Endothelial cell of umbilical vein (primary cell): Measurements from ENCODE around the gene CACNG5. TPM values are rescaled to one million over a fixed set of nuclear protein-coding genes. Genes with fewer than 3 reads are reported as not detected.

Source experiments
- BruUV-seq: library from RNA; stranded (reverse); fragments of 400-500 nt; replicated peaks from 2 replicates; lab custom pipeline; 2021; lab: Mats Ljungman, UMichigan
- CTCF ChIA-PET: fragments of 300-600, 350-600 bp; sonication (Branson Sonifier 250); formaldehyde crosslinking; loops from one replicate; lab custom pipeline; 2021; ENCODE audit warnings: antibody characterized with exemption, inconsistent platforms; lab: Charles Lee
- POLR2A ChIA-PET: fragments of 300-600, 350-600 bp; sonication (Branson Sonifier 250); formaldehyde crosslinking; loops from one replicate; lab custom pipeline; 2021; ENCODE audit warnings: antibody characterized with exemption, inconsistent platforms; lab: Charles Lee
- DNase-seq: peaks from one replicate; pipeline ENCODE4 v3.0.0-alpha.2; 2011; ENCODE audit warnings: low read depth, low spot score
- FAIRE-seq: peaks from 2 replicates; lab custom pipeline; 2011; peaks lifted over from hg19 to GRCh38; lab: Jason Lieb, UNC
- H2AFZ ChIP-seq: 2 replicates; pipeline ENCODE4 v1.6.0; 2012; ENCODE audit warnings: low read depth, low read length, control low read depth, inconsistent platforms
- H3K27ac ChIP-seq: 2 replicates; pipeline ENCODE4 v1.5.1; 2011; ENCODE audit warnings: low read depth, mild to moderate bottlenecking, control low read depth, low read length, moderate library complexity; ENCODE audit not compliant: insufficient read depth
- H3K27me3 ChIP-seq, 2 experiments: 2 replicates each; pipeline versions ENCODE4 v1.6.0 to v1.6.1; 2011; ENCODE audit warnings: low read length in 2 of 2, mixed read lengths in 1 of 2; ENCODE audit not compliant: control insufficient read depth in 2 of 2, insufficient read depth in 2 of 2
- H3K36me3 ChIP-seq, 2 experiments: 2 replicates in 1 of 2; 3 replicates in 1 of 2; pipeline ENCODE4 v1.5.1; 2011; ENCODE audit warnings: low read length in 2 of 2, mild to moderate bottlenecking in 1 of 2, moderate library complexity in 1 of 2; ENCODE audit not compliant: control insufficient read depth in 2 of 2, insufficient read depth in 2 of 2; ENCODE audit errors: extremely low read depth in 1 of 2
- H3K4me1 ChIP-seq: 3 replicates; pipeline ENCODE4 v1.5.1; 2011; ENCODE audit warnings: mild to moderate bottlenecking, low read length; ENCODE audit not compliant: control insufficient read depth, insufficient read depth; ENCODE audit errors: extremely low read depth
- H3K4me2 ChIP-seq: 2 replicates; pipeline ENCODE4 v1.6.1; 2011; ENCODE audit warnings: low read length, control low read depth, mixed read lengths; ENCODE audit not compliant: insufficient read depth
- H3K4me3 ChIP-seq, 3 experiments: fragments of 200-600 bp in 1 of 3; sonication (generic), shearing (Covaris generic) in 1 of 3; replicated peaks in 1 of 3; 2 replicates each; pipeline ENCODE4 v1.5.1; 2011 to 2016; ENCODE audit warnings: control low read depth in 3 of 3, low read length in 3 of 3, mild to moderate bottlenecking in 2 of 3, inconsistent platforms in 1 of 3, low read depth in 1 of 3, moderate library complexity in 1 of 3; ENCODE audit not compliant: insufficient read depth in 1 of 3
- H3K79me2 ChIP-seq: 2 replicates; pipeline ENCODE4 v1.6.0; 2012; ENCODE audit warnings: low read length, inconsistent platforms; ENCODE audit not compliant: control insufficient read depth, insufficient read depth
- H3K9ac ChIP-seq: replicated peaks from 2 replicates; pipeline ENCODE3; 2011; ENCODE audit warnings: low read length, control low read depth; ENCODE audit not compliant: insufficient read depth; ENCODE audit errors: extremely low read depth
- H3K9me1 ChIP-seq: replicated peaks from 3 replicates; pipeline ENCODE4 v1.6.0; 2011; ENCODE audit warnings: mild to moderate bottlenecking, low read length; ENCODE audit not compliant: control insufficient read depth, insufficient read depth; ENCODE audit errors: extremely low read depth
- H3K9me3 ChIP-seq: replicated peaks from 2 replicates; pipeline ENCODE4 v1.5.1; 2012; ENCODE audit warnings: low read length, inconsistent platforms; ENCODE audit not compliant: control insufficient read depth, insufficient read depth
- H4K20me1 ChIP-seq: replicated peaks from 2 replicates; pipeline ENCODE3; 2011; ENCODE audit warnings: mild to moderate bottlenecking, low read length; ENCODE audit not compliant: control insufficient read depth, insufficient read depth; ENCODE audit errors: extremely low read depth
- EZH2 ChIP-seq: IDR thresholded peaks from 2 replicates; pipeline ENCODE4 v1.6.1; 2012; ENCODE audit warnings: borderline replicate concordance, low read depth, mild to moderate bottlenecking, moderate library complexity, low read length, inconsistent platforms; ENCODE audit not compliant: severe bottlenecking
- FOS ChIP-seq: IDR thresholded peaks from 2 replicates; pipeline ENCODE4 v1.6.1; 2011; ENCODE audit warnings: mild to moderate bottlenecking, low read length, moderate library complexity, borderline replicate concordance; ENCODE audit not compliant: insufficient read depth
- GATA2 ChIP-seq: IDR thresholded peaks from 2 replicates; pipeline ENCODE4 v1.7.0; 2011; ENCODE audit warnings: low read depth, mild to moderate bottlenecking, moderate library complexity, mixed read lengths, low read length; ENCODE audit not compliant: insufficient read length, insufficient read depth
- JUN ChIP-seq: IDR thresholded peaks from 2 replicates; pipeline ENCODE4 v1.6.1; 2011; ENCODE audit warnings: borderline replicate concordance, low read depth; ENCODE audit not compliant: insufficient read length, insufficient read depth
- MAX ChIP-seq: IDR thresholded peaks from 2 replicates; pipeline ENCODE4 v1.6.1; 2011; ENCODE audit not compliant: insufficient read depth, insufficient read length
- MYC ChIP-seq: IDR thresholded peaks from one replicate; pipeline ENCODE4 v1.6.1; 2011; ENCODE audit warnings: mild to moderate bottlenecking, low read depth, low read length
- POLR2A ChIP-seq: IDR thresholded peaks from 2 replicates; pipeline ENCODE4 v1.6.1; 2012; ENCODE audit warnings: low read depth, mild to moderate bottlenecking, control low read depth, low read length
- POLR2AphosphoS5 ChIP-seq: IDR thresholded peaks from 2 replicates; pipeline ENCODE4 v1.6.1; 2012; ENCODE audit warnings: low read depth, mild to moderate bottlenecking, control low read depth, low read length, moderate library complexity; ENCODE audit not compliant: insufficient read depth
- dilution Hi-C: fragments of 300-500 bp; cut with MboI; formaldehyde crosslinking; loops from one replicate; pipeline ENCODE4 v1.15.0; 2019; ENCODE audit warnings: low sequenced_read_pairs; ENCODE audit not compliant: extremely low pct_ligation_motif_present
- intact Hi-C: fragments of 100-400 bp; cut with micrococcal nuclease; formaldehyde crosslinking; loops from one replicate; pipeline ENCODE4 v1.10.0; 2022
- polyA plus RNA-seq, 4 experiments: library from polyadenylated mRNA; depleted of rRNA in 3 of 4; stranded (reverse) in 3 of 4; unstranded in 1 of 4; fragments of >200 nt; gene quantifications; 2 replicates each; pipeline versions ENCODE4 v1.2.1 to v1.2.3, GENCODE V29; 2011 to 2012; ENCODE audit warnings: missing spikeins in 1 of 4
- total RNA-seq: library from RNA; stranded (reverse); gene quantifications from 2 replicates; pipeline ENCODE4 v1.2.3, GENCODE V29; 2021
- TF ChIP-seq, protein P1 (sequence below), 2 donors: IDR thresholded peaks; 1 replicate in 1 of 2; 2 replicates in 1 of 2; pipeline ENCODE4 v1.5.1; 2011; ENCODE audit warnings: low read length in 2 of 2, mild to moderate bottlenecking in 2 of 2, moderate library complexity in 2 of 2, control low read depth in 1 of 2, inconsistent platforms in 1 of 2, low read depth in 1 of 2; ENCODE audit not compliant: insufficient read depth in 1 of 2; ENCODE audit errors: extremely low read depth in 1 of 2

Gene CACNG5
- total and polyA plus RNA-seq, 2 donors (not counting 3 experiments of a cell fraction or from before 2014, with no cell fraction given), result not detected

DNA sequence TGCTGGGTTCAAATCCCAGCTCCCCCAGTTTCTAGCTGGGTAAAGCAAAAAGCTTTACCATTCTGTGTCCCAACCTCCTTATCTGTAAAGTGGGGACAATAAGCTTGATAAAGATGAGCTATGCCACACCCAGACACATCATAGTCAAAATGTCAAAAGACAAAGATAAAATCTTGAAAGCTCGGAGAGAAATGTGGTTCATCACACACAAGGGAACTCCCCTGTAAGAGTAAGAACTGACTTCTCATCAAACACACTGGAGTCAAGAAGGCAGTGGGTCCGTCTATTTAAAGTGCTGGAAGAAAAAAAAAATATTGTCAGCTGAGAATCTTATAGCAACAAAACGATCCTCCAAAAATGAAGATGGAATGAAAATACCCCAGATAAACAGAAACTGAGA, 25.3 kb downstream of the CACNG5 start:
- H3K36me3 ChIP-seq, result no peaks in the 10 kb centered on the region
- no peaks in the 10 kb centered on the region for H3K4me1 ChIP-seq
- no TSS peak for BruUV-seq
- H4K20me1 ChIP-seq, result no peaks in the 10 kb centered on the region
- TF ChIP-seq GATA2, result no peak
- no peak for TF ChIP-seq POLR2A
- no peak for TF ChIP-seq MYC
- no peak for TF ChIP-seq EZH2
- no peak for TF ChIP-seq JUN
- no peak for TF ChIP-seq POLR2AphosphoS5
- TF ChIP-seq MAX, result no peak
- TF ChIP-seq FOS, result no peak
- ChIA-PET POLR2A (no interaction called here), CTCF (interaction anchor here (0.9 to 1.5 kb wide), 3 partner anchors 40 to 49 kb away, joined by 3 read pairs; no protein-coding TSS in a partner anchor)
- no peaks in the 10 kb centered on the region for H3K9me1 ChIP-seq
- H3K9ac ChIP-seq, result no peak overlapping the region
- no peak overlapping the region for H3K27ac ChIP-seq
- H3K9me3 ChIP-seq, result no peaks in the 10 kb centered on the region
- DNase-seq (no peak), FAIRE-seq (no peak)
- intact Hi-C loops (no loop called here), dilution Hi-C loops (no loop called here)
- H3K4me3 ChIP-seq, result no peak overlapping the region
- no peak overlapping the region for H2AFZ ChIP-seq
- H3K4me2 ChIP-seq, result no peak overlapping the region
- no peaks in the 10 kb centered on the region for H3K79me2 ChIP-seq
- no peaks in the 10 kb centered on the region for H3K27me3 ChIP-seq

DNA sequence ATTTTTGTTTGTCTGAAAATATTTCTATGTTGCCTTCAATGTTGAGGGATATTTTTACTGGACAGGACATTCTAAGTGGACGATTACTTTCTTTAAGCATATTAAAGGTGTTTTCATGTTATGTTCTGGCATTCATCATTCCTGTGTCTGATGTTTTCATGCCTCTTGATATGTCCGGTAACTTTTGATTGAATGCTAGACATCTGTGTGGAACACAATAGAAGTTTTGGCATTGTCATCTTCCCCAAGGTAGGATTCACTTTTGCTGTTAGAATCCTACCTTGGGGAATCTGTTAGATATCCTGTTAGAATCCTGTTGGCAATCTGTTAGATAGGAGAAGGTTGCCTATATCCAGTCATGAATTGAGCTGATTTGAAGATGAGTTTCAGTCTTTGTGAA, 28.9 kb downstream of the CACNG5 start:
- no peak for DNase-seq
- H4K20me1 ChIP-seq, result no peaks in the 10 kb centered on the region
- dilution Hi-C loops (no loop called here), intact Hi-C loops (no loop called here)
- FAIRE-seq, result no peak
- H3K9me3 ChIP-seq, result no peaks in the 10 kb centered on the region
- no peaks in the 10 kb centered on the region for H3K36me3 ChIP-seq
- TF ChIP-seq, protein P1, sequence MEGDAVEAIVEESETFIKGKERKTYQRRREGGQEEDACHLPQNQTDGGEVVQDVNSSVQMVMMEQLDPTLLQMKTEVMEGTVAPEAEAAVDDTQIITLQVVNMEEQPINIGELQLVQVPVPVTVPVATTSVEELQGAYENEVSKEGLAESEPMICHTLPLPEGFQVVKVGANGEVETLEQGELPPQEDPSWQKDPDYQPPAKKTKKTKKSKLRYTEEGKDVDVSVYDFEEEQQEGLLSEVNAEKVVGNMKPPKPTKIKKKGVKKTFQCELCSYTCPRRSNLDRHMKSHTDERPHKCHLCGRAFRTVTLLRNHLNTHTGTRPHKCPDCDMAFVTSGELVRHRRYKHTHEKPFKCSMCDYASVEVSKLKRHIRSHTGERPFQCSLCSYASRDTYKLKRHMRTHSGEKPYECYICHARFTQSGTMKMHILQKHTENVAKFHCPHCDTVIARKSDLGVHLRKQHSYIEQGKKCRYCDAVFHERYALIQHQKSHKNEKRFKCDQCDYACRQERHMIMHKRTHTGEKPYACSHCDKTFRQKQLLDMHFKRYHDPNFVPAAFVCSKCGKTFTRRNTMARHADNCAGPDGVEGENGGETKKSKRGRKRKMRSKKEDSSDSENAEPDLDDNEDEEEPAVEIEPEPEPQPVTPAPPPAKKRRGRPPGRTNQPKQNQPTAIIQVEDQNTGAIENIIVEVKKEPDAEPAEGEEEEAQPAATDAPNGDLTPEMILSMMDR (IDR thresholded peaks at IDR 0.05; ENCODE audit: extremely low read depth in 1 of 2, insufficient read depth in 1 of 2, low read depth in 1 of 2, low read length in 2 of 2), result no peak
- TF ChIP-seq EZH2, result no peak
- no peak for TF ChIP-seq GATA2
- no peak for TF ChIP-seq JUN
- no peak for TF ChIP-seq POLR2A
- TF ChIP-seq MAX, result no peak
- TF ChIP-seq FOS, result no peak
- H3K9me1 ChIP-seq, result no peaks in the 10 kb centered on the region
- BruUV-seq, result no TSS peak
- H3K79me2 ChIP-seq, result no peaks in the 10 kb centered on the region
- no peak overlapping the region for H3K27ac ChIP-seq
- H3K27me3 ChIP-seq, result no peaks in the 10 kb centered on the region
- H3K4me3 ChIP-seq, result no peak overlapping the region
- no peak overlapping the region for H3K4me2 ChIP-seq
- CTCF ChIA-PET, result no interaction called here
- H3K9ac ChIP-seq, result no peak overlapping the region
- H3K4me1 ChIP-seq, result no peaks in the 10 kb centered on the region
- H2AFZ ChIP-seq, result no peak overlapping the region
- POLR2A ChIA-PET, result no interaction called here
